Measurements from ENCODE around the gene LRMDA. TPM values are rescaled to one million over a fixed set of nuclear protein-coding genes. Genes with fewer than 3 reads are reported as not detected.

Gene LRMDA
- total RNA-seq, 1 experiment from 2014 or later = 1.2 TPM

DNA sequence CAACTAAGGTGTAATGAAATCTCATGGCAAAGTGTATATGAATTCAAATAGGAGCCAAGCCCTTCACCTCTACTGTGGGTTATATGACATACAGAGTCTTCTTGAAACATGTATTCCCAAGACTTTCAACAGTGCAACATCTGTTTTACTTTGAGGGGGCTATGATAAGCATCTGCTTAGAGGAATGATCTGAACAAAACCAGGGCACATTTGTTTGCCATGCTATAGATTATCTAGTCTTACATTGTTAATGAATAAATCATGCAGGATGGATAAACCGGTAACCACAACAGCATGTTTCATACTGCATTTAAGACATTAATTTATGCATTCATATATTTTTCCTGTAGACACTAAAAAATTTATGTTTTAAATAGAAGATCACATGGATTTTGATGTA is 1021.9 kb downstream of the LRMDA start:
- H3F3A ChIP-seq (ENCODE audit: low read length, unreplicated experiment) = no peaks in the 10 kb centered on the region
- H3K27ac ChIP-seq (ENCODE audit: low read length) = no peak overlapping the region
- H3K4me2 ChIP-seq (ENCODE audit: low read length) = no peak overlapping the region
- ATAC-seq (no peak), DNase-seq (no peak)
- H3K4me1 ChIP-seq (ENCODE audit: insufficient read depth, low read length) = no peaks in the 10 kb centered on the region
- H4K20me1 ChIP-seq (ENCODE audit: low read length) = no peaks in the 10 kb centered on the region
- no TSS peak for BruUV-seq (replicated peaks)
- no peak for TF ChIP-seq EZH2phosphoT487 (IDR thresholded peaks at IDR 0.05; ENCODE audit: borderline replicate concordance, low read length)
- TF ChIP-seq, protein P1, sequence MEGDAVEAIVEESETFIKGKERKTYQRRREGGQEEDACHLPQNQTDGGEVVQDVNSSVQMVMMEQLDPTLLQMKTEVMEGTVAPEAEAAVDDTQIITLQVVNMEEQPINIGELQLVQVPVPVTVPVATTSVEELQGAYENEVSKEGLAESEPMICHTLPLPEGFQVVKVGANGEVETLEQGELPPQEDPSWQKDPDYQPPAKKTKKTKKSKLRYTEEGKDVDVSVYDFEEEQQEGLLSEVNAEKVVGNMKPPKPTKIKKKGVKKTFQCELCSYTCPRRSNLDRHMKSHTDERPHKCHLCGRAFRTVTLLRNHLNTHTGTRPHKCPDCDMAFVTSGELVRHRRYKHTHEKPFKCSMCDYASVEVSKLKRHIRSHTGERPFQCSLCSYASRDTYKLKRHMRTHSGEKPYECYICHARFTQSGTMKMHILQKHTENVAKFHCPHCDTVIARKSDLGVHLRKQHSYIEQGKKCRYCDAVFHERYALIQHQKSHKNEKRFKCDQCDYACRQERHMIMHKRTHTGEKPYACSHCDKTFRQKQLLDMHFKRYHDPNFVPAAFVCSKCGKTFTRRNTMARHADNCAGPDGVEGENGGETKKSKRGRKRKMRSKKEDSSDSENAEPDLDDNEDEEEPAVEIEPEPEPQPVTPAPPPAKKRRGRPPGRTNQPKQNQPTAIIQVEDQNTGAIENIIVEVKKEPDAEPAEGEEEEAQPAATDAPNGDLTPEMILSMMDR (conservative IDR thresholded peaks at IDR 0.05; ENCODE audit: low read depth, low read length) = no peak
- H3K9me3 ChIP-seq (ENCODE audit: low read length) = no peaks in the 10 kb centered on the region
- intact Hi-C loops (cut with micrococcal nuclease) = no loop called here
- no peak overlapping the region for H3K9ac ChIP-seq (ENCODE audit: low read length)
- H3K36me3 ChIP-seq (ENCODE audit: low read depth, low read length) = no peaks in the 10 kb centered on the region
- ChIA-PET POLR2A (ENCODE audit: unreplicated experiment) (no interaction called here), CTCF (no interaction called here)
- H3K79me2 ChIP-seq (ENCODE audit: low read length) = no peaks in the 10 kb centered on the region
- H2AFZ ChIP-seq (ENCODE audit: low read length) = no peak overlapping the region
- no peak overlapping the region for H3K4me3 ChIP-seq (ENCODE audit: low read length)
- peaks cover 41% of the 10 kb centered on the region for H3K27me3 ChIP-seq (ENCODE audit: low read length)
- H3K9me2 ChIP-seq (replicated peaks; ENCODE audit: low read length) = no peaks in the 10 kb centered on the region

DNA sequence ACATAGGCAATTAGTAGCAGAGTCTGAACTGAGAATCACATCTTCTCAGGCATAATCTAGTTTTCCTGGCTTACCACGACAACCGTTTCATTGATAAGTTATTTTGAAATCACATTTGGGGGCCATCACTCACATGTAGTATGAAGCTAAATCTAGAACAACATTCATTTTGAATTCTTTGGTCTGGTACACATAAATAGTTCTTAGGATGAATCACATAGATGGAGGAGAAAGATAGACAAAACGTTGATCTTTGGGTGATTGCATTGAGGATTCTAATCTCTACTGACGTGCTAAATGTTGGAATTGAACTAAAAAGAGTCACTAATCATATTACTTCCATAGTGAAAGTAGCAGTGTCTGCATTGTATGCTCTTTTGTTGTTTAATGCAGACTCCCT is 1022.6 kb downstream of the LRMDA start:
- ChIA-PET POLR2A (ENCODE audit: unreplicated experiment) (no interaction called here), CTCF (no interaction called here)
- ATAC-seq (no peak), DNase-seq (no peak)
- H3K27me3 ChIP-seq (ENCODE audit: low read length) = peaks cover 47% of the 10 kb centered on the region
- no TSS peak for BruUV-seq (replicated peaks)
- H3K36me3 ChIP-seq (ENCODE audit: low read depth, low read length) = no peaks in the 10 kb centered on the region
- H4K20me1 ChIP-seq (ENCODE audit: low read length) = no peaks in the 10 kb centered on the region
- intact Hi-C loops (cut with micrococcal nuclease) = no loop called here
- no peak overlapping the region for H3K27ac ChIP-seq (ENCODE audit: low read length)
- TF ChIP-seq EZH2phosphoT487 (IDR thresholded peaks at IDR 0.05; ENCODE audit: borderline replicate concordance, low read length) (no peak), EZH2 (IDR thresholded peaks at IDR 0.05; ENCODE audit: low read length, unreplicated experiment) (no peak)
- TF ChIP-seq, protein P1 (conservative IDR thresholded peaks at IDR 0.05; ENCODE audit: low read depth, low read length) = no peak
- no peaks in the 10 kb centered on the region for H3K9me3 ChIP-seq (ENCODE audit: low read length)
- no peaks in the 10 kb centered on the region for H3K9me2 ChIP-seq (replicated peaks; ENCODE audit: low read length)
- no peak overlapping the region for H3K4me3 ChIP-seq (ENCODE audit: low read length)
- no peak overlapping the region for H3K4me2 ChIP-seq (ENCODE audit: low read length)
- no peaks in the 10 kb centered on the region for H3K4me1 ChIP-seq (ENCODE audit: insufficient read depth, low read length)
- H2AFZ ChIP-seq (ENCODE audit: low read length) = no peak overlapping the region
- H3K79me2 ChIP-seq (ENCODE audit: low read length) = no peaks in the 10 kb centered on the region
- H3K9ac ChIP-seq (ENCODE audit: low read length) = no peak overlapping the region
- no peaks in the 10 kb centered on the region for H3F3A ChIP-seq (ENCODE audit: low read length, unreplicated experiment)

GRCh38 chr10:76454506-76455140 is 1023.2 kb downstream of the LRMDA start:
- Histone ChIP-seq H4K20me1 (ENCODE audit: low read length) (no peaks in the 10 kb centered on the region), H3K36me3 (ENCODE audit: low read depth, low read length) (no peaks in the 10 kb centered on the region), H3K4me2 (ENCODE audit: low read length) (no peak overlapping the region), H3K9ac (ENCODE audit: low read length) (no peak overlapping the region), H3K79me2 (ENCODE audit: low read length) (no peaks in the 10 kb centered on the region), H3K9me3 (ENCODE audit: low read length) (no peaks in the 10 kb centered on the region), H3K4me3 (ENCODE audit: low read length) (no peak overlapping the region), H3K9me2 (replicated peaks; ENCODE audit: low read length) (no peaks in the 10 kb centered on the region), H3K27me3 (ENCODE audit: low read length) (peaks cover 47% of the 10 kb centered on the region), H2AFZ (ENCODE audit: low read length) (no peak overlapping the region), H3K27ac (ENCODE audit: low read length) (no peak overlapping the region), H3K4me1 (ENCODE audit: insufficient read depth, low read length) (no peaks in the 10 kb centered on the region), H3F3A (ENCODE audit: low read length, unreplicated experiment) (no peaks in the 10 kb centered on the region)
- BruUV-seq (replicated peaks) = no TSS peak
- CTCF ChIA-PET = no interaction called here
- ATAC-seq = no peak
- POLR2A ChIA-PET (ENCODE audit: unreplicated experiment) = no interaction called here
- intact Hi-C loops (cut with micrococcal nuclease) = no loop called here
- TF ChIP-seq, protein P1 (conservative IDR thresholded peaks at IDR 0.05; ENCODE audit: low read depth, low read length) = no peak
- no peak for TF ChIP-seq EZH2 (IDR thresholded peaks at IDR 0.05; ENCODE audit: low read length, unreplicated experiment)
- no peak for TF ChIP-seq EZH2phosphoT487 (IDR thresholded peaks at IDR 0.05; ENCODE audit: borderline replicate concordance, low read length)
- no peak for DNase-seq
